DMS 273 treated with DMSO at 0.1 percent for 48 hours (cell line): ENCODE results near the gene UQCRC1.
A peak's percentile ranks its signal among the peaks of the same experiment; 100 is the strongest.

Source experiments
- DNase-seq: peaks from one replicate; lab custom pipeline; 2025; lab: John Stamatoyannopoulos, UW

Gene UQCRC1

GRCh38 chr3:48572517-48572916 lies 36.9 kb downstream of the UQCRC1 start:
- no peak for DNase-seq

GRCh38 chr3:48571938-48572337 lies 37.5 kb downstream of the UQCRC1 start:
- no peak for DNase-seq

GRCh38 chr3:48569808-48570450 lies 39.5 kb downstream of the UQCRC1 start:
- no peak for DNase-seq

GRCh38 chr3:48569400-48569799 lies 40.0 kb downstream of the UQCRC1 start:
- no peak for DNase-seq

- DNase-seq, result no peak
These were observed 41.0 kb downstream of the UQCRC1 start for GRCh38 chr3:48568476-48568875.

GRCh38 chr3:48567500-48567899 lies 41.9 kb downstream of the UQCRC1 start:
- no peak for DNase-seq

GRCh38 chr3:48567090-48567489 lies 42.4 kb downstream of the UQCRC1 start:
- no peak for DNase-seq

- DNase-seq, result no peak
These were observed 43.1 kb downstream of the UQCRC1 start for GRCh38 chr3:48566401-48566760.

- no peak for DNase-seq
These were observed 43.6 kb downstream of the UQCRC1 start for GRCh38 chr3:48565591-48566400.

GRCh38 chr3:48565186-48565585 lies 44.3 kb downstream of the UQCRC1 start:
- DNase-seq, result no peak

- DNase-seq, result no peak
These were observed 44.8 kb downstream of the UQCRC1 start for GRCh38 chr3:48564667-48565066.

GRCh38 chr3:48564022-48564421 lies 45.4 kb downstream of the UQCRC1 start:
- no peak for DNase-seq

- DNase-seq, result peak; percentile 44
These were observed 46.0 kb downstream of the UQCRC1 start, which contains the start of gene UCN2 for GRCh38 chr3:48563382-48563918. Gene UCN2 (minus strand): TSS chr3:48563781. CDS start chr3:48563124, 657 bp downstream.

GRCh38 chr3:48562367-48563095 lies 46.9 kb downstream of the UQCRC1 start:
- no peak for DNase-seq

GRCh38 chr3:48561045-48561736 lies 48.3 kb downstream of the UQCRC1 start:
- no peak for DNase-seq

GRCh38 chr3:48560648-48561018 lies 48.8 kb downstream of the UQCRC1 start:
- no peak for DNase-seq

GRCh38 chr3:48558493-48559134 lies 50.8 kb downstream of the UQCRC1 start:
- DNase-seq, result no peak

- peak; percentile 93 for DNase-seq
These were observed 52.4 kb downstream of the UQCRC1 start, which contains the start of gene PFKFB4 for GRCh38 chr3:48556796-48557626. Gene PFKFB4 (minus strand): TSS chr3:48556803. CDS start chr3:48556777, 26 bp downstream.

- no peak for DNase-seq
These were observed 53.3 kb downstream of the UQCRC1 start for GRCh38 chr3:48555949-48556795.
